ENCODE measurements around the gene TEP1. TPM values are rescaled to one million over a fixed set of nuclear protein-coding genes. Genes with fewer than 3 reads are reported as not detected.

TEP1 gene
- total and polyA plus RNA-seq, 2 of the 13 experiments (the other 11 are each of a cell fraction or from before 2014, with no cell fraction given): 11.0 to 12.8 TPM

DNA sequence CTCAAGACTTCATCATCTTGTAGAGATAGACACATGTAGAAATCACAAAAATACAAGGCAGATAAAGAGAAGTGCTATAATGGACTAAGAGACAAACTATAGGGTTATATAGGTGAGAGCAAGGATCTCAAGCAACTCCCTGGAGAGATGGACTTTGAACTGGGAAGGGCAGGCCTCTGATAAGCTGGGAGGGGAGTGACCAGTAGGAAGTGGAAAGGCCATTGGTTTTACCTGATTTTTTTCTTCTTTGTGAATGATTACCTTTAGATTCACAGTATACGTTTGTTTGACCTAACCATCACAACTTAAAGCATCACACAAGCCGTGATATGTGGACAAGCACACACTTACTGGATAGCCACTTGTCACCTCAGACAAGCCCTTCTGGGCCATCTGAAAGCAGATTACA, 5.2 kb upstream of the TEP1 start (continued):
- TF ChIP-seq, protein P1, sequence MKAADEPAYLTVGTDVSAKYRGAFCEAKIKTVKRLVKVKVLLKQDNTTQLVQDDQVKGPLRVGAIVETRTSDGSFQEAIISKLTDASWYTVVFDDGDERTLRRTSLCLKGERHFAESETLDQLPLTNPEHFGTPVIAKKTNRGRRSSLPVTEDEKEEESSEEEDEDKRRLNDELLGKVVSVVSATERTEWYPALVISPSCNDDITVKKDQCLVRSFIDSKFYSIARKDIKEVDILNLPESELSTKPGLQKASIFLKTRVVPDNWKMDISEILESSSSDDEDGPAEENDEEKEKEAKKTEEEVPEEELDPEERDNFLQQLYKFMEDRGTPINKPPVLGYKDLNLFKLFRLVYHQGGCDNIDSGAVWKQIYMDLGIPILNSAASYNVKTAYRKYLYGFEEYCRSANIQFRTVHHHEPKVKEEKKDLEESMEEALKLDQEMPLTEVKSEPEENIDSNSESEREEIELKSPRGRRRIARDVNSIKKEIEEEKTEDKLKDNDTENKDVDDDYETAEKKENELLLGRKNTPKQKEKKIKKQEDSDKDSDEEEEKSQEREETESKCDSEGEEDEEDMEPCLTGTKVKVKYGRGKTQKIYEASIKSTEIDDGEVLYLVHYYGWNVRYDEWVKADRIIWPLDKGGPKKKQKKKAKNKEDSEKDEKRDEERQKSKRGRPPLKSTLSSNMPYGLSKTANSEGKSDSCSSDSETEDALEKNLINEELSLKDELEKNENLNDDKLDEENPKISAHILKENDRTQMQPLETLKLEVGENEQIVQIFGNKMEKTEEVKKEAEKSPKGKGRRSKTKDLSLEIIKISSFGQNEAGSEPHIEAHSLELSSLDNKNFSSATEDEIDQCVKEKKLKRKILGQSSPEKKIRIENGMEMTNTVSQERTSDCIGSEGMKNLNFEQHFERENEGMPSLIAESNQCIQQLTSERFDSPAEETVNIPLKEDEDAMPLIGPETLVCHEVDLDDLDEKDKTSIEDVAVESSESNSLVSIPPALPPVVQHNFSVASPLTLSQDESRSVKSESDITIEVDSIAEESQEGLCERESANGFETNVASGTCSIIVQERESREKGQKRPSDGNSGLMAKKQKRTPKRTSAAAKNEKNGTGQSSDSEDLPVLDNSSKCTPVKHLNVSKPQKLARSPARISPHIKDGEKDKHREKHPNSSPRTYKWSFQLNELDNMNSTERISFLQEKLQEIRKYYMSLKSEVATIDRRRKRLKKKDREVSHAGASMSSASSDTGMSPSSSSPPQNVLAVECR (CRISPR knock-in tag; IDR thresholded peaks at IDR 0.05; ENCODE audit: borderline replicate concordance): peak; percentile 27; the same call in 1 of the 2 replicates
- TF ChIP-seq GPN1 (CRISPR knock-in tag; IDR thresholded peaks at IDR 0.05; ENCODE audit: borderline replicate concordance) (no peak), POLR2A (IDR thresholded peaks at IDR 0.05; ENCODE audit: insufficient read depth in 1 of 2, low read depth in 2 of 2, low read length in 2 of 2) (peak in 1 of 2 experiments; percentile 31; a peak in 1 of 4 replicates), CREB1 (IDR thresholded peaks at IDR 0.05) (no peak), CREB1 (CRISPR knock-in tag; IDR thresholded peaks at IDR 0.05) (0 out of 2 replicates have a peak, but pooled peaks have one; percentile 25), ZBTB20 (CRISPR knock-in tag; IDR thresholded peaks at IDR 0.05; ENCODE audit: borderline replicate concordance, low read depth) (peak; percentile 97), ELF3 (CRISPR knock-in tag; IDR thresholded peaks at IDR 0.05) (peak; percentile 49; the same call in 1 of the 2 replicates), RFXAP (CRISPR knock-in tag; IDR thresholded peaks at IDR 0.05; ENCODE audit: borderline replicate concordance) (0 out of 2 replicates have a peak, but pooled peaks have one; percentile 42), ZKSCAN5 (CRISPR knock-in tag; IDR thresholded peaks at IDR 0.05) (no peak), SIN3A (IDR thresholded peaks at IDR 0.05; ENCODE audit: borderline replicate concordance, low read depth, low read length) (no peak), ASH2L (IDR thresholded peaks at IDR 0.05; ENCODE audit: insufficient read length, low read depth, low read length) (peak; percentile 62)
- TF ChIP-seq, protein P2, sequence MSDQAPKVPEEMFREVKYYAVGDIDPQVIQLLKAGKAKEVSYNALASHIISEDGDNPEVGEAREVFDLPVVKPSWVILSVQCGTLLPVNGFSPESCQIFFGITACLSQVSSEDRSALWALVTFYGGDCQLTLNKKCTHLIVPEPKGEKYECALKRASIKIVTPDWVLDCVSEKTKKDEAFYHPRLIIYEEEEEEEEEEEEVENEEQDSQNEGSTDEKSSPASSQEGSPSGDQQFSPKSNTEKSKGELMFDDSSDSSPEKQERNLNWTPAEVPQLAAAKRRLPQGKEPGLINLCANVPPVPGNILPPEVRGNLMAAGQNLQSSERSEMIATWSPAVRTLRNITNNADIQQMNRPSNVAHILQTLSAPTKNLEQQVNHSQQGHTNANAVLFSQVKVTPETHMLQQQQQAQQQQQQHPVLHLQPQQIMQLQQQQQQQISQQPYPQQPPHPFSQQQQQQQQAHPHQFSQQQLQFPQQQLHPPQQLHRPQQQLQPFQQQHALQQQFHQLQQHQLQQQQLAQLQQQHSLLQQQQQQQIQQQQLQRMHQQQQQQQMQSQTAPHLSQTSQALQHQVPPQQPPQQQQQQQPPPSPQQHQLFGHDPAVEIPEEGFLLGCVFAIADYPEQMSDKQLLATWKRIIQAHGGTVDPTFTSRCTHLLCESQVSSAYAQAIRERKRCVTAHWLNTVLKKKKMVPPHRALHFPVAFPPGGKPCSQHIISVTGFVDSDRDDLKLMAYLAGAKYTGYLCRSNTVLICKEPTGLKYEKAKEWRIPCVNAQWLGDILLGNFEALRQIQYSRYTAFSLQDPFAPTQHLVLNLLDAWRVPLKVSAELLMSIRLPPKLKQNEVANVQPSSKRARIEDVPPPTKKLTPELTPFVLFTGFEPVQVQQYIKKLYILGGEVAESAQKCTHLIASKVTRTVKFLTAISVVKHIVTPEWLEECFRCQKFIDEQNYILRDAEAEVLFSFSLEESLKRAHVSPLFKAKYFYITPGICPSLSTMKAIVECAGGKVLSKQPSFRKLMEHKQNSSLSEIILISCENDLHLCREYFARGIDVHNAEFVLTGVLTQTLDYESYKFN (CRISPR knock-in tag; conservative IDR thresholded peaks at IDR 0.05): peak; percentile 79
